ENCODE results near the gene PROX1.

Gene PROX1

DNA sequence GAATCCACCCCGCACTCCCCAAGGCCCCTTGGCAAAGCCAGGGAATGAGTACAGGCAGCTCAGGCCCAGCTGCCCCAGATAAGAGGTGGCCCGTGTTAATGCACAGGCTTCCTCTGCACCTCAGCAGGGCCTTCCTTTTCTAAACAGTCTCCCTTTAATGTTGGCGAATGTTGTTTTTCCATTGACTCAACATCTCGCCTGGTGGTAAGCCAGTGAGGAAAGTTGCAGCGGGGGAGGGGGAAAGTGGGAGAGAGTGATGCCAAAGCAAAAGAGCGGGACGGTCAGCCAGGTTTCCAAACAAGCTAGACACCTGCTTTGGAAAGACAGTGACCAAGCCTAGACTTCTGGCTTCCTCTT lies 10.3 kb upstream of the PROX1 start:
- no peaks in the 10 kb centered on the region for H3K36me3 ChIP-seq (ENCODE audit: control insufficient read depth, low read length)
- H3F3A ChIP-seq (ENCODE audit: control insufficient read depth, insufficient read depth), result no peaks in the 10 kb centered on the region
- no peak for TF ChIP-seq CTCF (IDR thresholded peaks at IDR 0.05; ENCODE audit: low read depth, low read length, poor library complexity, severe bottlenecking)
- no peak for TF ChIP-seq EZH2phosphoT487 (IDR thresholded peaks at IDR 0.05; ENCODE audit: borderline replicate concordance, low read length)
- H3K79me2 ChIP-seq (ENCODE audit: control insufficient read depth, low read length), result no peaks in the 10 kb centered on the region
- H3K4me1 ChIP-seq (ENCODE audit: control insufficient read depth, low read length), result no peaks in the 10 kb centered on the region
- H3K4me2 ChIP-seq (ENCODE audit: low read length), result no peak overlapping the region
- H3K4me3 ChIP-seq (ENCODE audit: low read length), result no peak overlapping the region
- no peaks in the 10 kb centered on the region for H3K9me2 ChIP-seq (replicated peaks; ENCODE audit: control insufficient read depth, low read length)
- no peaks in the 10 kb centered on the region for H3K9me3 ChIP-seq (ENCODE audit: control insufficient read depth, insufficient read depth, low read length)
- no peak overlapping the region for H3K27ac ChIP-seq (ENCODE audit: low read depth, low read length)
- H3K27me3 ChIP-seq (ENCODE audit: control insufficient read depth, low read length), result peaks cover 28% of the 10 kb centered on the region
- H4K20me1 ChIP-seq (ENCODE audit: control insufficient read depth, insufficient read depth, low read depth, low read length), result no peaks in the 10 kb centered on the region

GRCh38 chr1:213977909-213978308 lies 9.9 kb upstream of the PROX1 start:
- H3K4me3 ChIP-seq (ENCODE audit: low read length), result no peak overlapping the region
- H3K27me3 ChIP-seq (ENCODE audit: control insufficient read depth, low read length), result peaks cover 32% of the 10 kb centered on the region
- H3F3A ChIP-seq (ENCODE audit: control insufficient read depth, insufficient read depth), result no peaks in the 10 kb centered on the region
- no peaks in the 10 kb centered on the region for H3K36me3 ChIP-seq (ENCODE audit: control insufficient read depth, low read length)
- H3K27ac ChIP-seq (ENCODE audit: low read depth, low read length), result no peak overlapping the region
- no peaks in the 10 kb centered on the region for H3K79me2 ChIP-seq (ENCODE audit: control insufficient read depth, low read length)
- H3K4me1 ChIP-seq (ENCODE audit: control insufficient read depth, low read length), result no peaks in the 10 kb centered on the region
- no peaks in the 10 kb centered on the region for H3K9me2 ChIP-seq (replicated peaks; ENCODE audit: control insufficient read depth, low read length)
- H4K20me1 ChIP-seq (ENCODE audit: control insufficient read depth, insufficient read depth, low read depth, low read length), result no peaks in the 10 kb centered on the region
- H3K4me2 ChIP-seq (ENCODE audit: low read length), result no peak overlapping the region
- H3K9me3 ChIP-seq (ENCODE audit: control insufficient read depth, insufficient read depth, low read length), result no peaks in the 10 kb centered on the region
- TF ChIP-seq EZH2phosphoT487 (IDR thresholded peaks at IDR 0.05; ENCODE audit: borderline replicate concordance, low read length) (no peak), CTCF (IDR thresholded peaks at IDR 0.05; ENCODE audit: low read depth, low read length, poor library complexity, severe bottlenecking) (no peak)

DNA sequence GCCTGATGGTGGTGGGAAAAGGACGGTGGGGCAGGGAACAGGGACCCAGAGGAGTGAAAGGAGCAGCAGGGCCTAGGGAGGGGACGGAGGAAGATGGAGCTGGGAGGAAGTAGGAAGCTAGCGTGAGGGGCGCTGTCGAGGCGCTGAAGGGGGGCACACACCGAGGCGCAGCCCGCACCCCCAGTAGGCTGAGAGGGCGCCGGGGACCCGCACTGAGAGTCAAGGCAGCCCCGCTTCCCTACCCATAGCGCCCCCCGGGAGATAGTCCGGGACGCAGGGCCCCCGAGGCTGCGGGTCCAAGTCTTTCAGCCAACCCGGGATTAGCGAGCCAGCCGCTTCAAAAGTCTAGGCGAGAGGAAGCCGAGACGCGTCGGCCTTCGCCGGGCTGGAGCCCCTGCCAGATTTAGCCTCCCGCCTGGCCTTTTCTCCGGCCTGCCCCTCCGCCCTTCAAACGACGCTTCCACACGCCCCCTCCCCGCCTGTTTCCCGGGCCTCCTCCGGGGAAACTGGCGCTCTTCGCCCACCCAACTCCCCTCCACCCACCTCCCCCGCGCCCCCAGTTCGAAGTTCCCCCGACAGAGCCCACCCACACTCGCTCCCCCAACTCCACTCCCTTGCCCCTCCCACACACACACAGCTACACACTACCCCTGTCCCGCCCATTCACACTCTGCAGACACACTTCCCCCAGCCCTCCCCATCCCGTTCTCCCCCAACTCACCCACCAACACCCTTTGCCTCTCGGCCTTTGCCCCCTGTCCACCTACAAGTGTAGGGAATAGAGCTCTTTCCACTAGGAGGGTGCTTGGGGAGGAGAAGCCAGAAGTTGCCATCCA lies 7.8 kb upstream of the PROX1 start:
- Histone ChIP-seq H3K4me2 (ENCODE audit: low read length) (no peak overlapping the region), H3K36me3 (ENCODE audit: control insufficient read depth, low read length) (no peaks in the 10 kb centered on the region)
- TF ChIP-seq EZH2phosphoT487 (IDR thresholded peaks at IDR 0.05; ENCODE audit: borderline replicate concordance, low read length), result no peak

DNA sequence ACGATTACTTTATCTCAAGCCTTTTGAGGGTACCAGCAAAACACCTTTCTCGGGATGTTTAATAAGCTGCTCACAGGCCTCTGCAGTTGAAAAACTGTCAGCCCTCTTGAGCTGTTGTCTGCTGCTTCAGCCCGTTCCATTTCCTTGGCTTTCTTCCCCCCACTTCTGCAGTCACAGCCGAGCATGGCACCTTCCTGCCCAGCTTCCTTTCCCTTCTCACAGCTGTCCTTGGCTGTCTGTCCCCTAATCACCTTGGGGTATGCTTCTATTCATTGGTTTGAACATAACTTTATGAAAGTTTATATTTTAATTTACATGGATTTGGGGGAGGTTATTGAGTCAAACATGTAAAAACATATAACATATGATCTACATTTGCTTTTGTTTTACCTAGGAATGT lies 6.9 kb upstream of the PROX1 start:
- Histone ChIP-seq H3K4me3 (ENCODE audit: low read length) (no peak overlapping the region), H3K9me3 (ENCODE audit: control insufficient read depth, insufficient read depth, low read length) (no peaks in the 10 kb centered on the region), H3K27ac (ENCODE audit: low read depth, low read length) (no peak overlapping the region), H4K20me1 (ENCODE audit: control insufficient read depth, insufficient read depth, low read depth, low read length) (peaks cover 4% of the 10 kb centered on the region), H3K4me1 (ENCODE audit: control insufficient read depth, low read length) (peaks cover 9% of the 10 kb centered on the region), H3K79me2 (ENCODE audit: control insufficient read depth, low read length) (no peaks in the 10 kb centered on the region), H3K9me2 (replicated peaks; ENCODE audit: control insufficient read depth, low read length) (no peaks in the 10 kb centered on the region), H3K4me2 (ENCODE audit: low read length) (no peak overlapping the region), H3K36me3 (ENCODE audit: control insufficient read depth, low read length) (no peaks in the 10 kb centered on the region), H3F3A (ENCODE audit: control insufficient read depth, insufficient read depth) (no peaks in the 10 kb centered on the region), H3K27me3 (ENCODE audit: control insufficient read depth, low read length) (peaks cover 62% of the 10 kb centered on the region)
- TF ChIP-seq CTCF (IDR thresholded peaks at IDR 0.05; ENCODE audit: low read depth, low read length, poor library complexity, severe bottlenecking), result no peak
- no peak for TF ChIP-seq EZH2phosphoT487 (IDR thresholded peaks at IDR 0.05; ENCODE audit: borderline replicate concordance, low read length)

More for the DNA sequence above, 7.8 kb upstream of the PROX1 start:
- no peaks in the 10 kb centered on the region; the same call in 1 of the 2 replicates for H3K4me1 ChIP-seq (ENCODE audit: control insufficient read depth, low read length)
- H3K79me2 ChIP-seq (ENCODE audit: control insufficient read depth, low read length), result no peaks in the 10 kb centered on the region
- H3K27me3 ChIP-seq (ENCODE audit: control insufficient read depth, low read length), result peaks cover 53% of the 10 kb centered on the region
- no peaks in the 10 kb centered on the region for H3K9me3 ChIP-seq (ENCODE audit: control insufficient read depth, insufficient read depth, low read length)
- no peak overlapping the region for H3K27ac ChIP-seq (ENCODE audit: low read depth, low read length)
- H3F3A ChIP-seq (ENCODE audit: control insufficient read depth, insufficient read depth), result no peaks in the 10 kb centered on the region
- H4K20me1 ChIP-seq (ENCODE audit: control insufficient read depth, insufficient read depth, low read depth, low read length), result peaks cover 3% of the 10 kb centered on the region; the same call in 1 of the 2 replicates
- H3K4me3 ChIP-seq (ENCODE audit: low read length), result no peak overlapping the region
- no peaks in the 10 kb centered on the region for H3K9me2 ChIP-seq (replicated peaks; ENCODE audit: control insufficient read depth, low read length)

Data from DOHH2 (cell line).